Measurements from ENCODE around the gene CD5L. TPM values are rescaled to one million over a fixed set of nuclear protein-coding genes. Genes with fewer than 3 reads are reported as not detected.

CD5L gene
- total RNA-seq, 1 experiment from 2014 or later = not detected

- Histone ChIP-seq H2AFZ (no peak overlapping the region), H3K79me2 (ENCODE audit: low read depth) (no peaks in the 10 kb centered on the region), H3K36me3 (ENCODE audit: low read depth) (no peaks in the 10 kb centered on the region), H4K20me1 (ENCODE audit: insufficient read depth) (no peaks in the 10 kb centered on the region), H3F3A (ENCODE audit: insufficient read depth, low read depth) (no peaks in the 10 kb centered on the region), H3K27ac (no peak overlapping the region), H3K4me2 (no peak overlapping the region), H3K4me3 (no peak overlapping the region), H3K9me2 (ENCODE audit: insufficient read depth) (no peaks in the 10 kb centered on the region; the same call in 1 of the 2 replicates), H3K9me3 (ENCODE audit: insufficient read depth, low read depth) (no peaks in the 10 kb centered on the region), H3K27me3 (ENCODE audit: insufficient read depth, low read depth) (peaks cover 20% of the 10 kb centered on the region), H3K4me1 (replicated peaks; ENCODE audit: insufficient read depth) (no peaks in the 10 kb centered on the region)
- CTCF ChIA-PET = no interaction called here
- intact Hi-C loops (cut with micrococcal nuclease; ENCODE audit: unreplicated experiment) = no loop called here
- DNase-seq = no peak
- no peak for TF ChIP-seq EZH2 (IDR thresholded peaks at IDR 0.05; ENCODE audit: low read depth)
- no peak for TF ChIP-seq CTCF (conservative IDR thresholded peaks at IDR 0.05)
- POLR2A ChIA-PET (ENCODE audit: unreplicated experiment) = no interaction called here
- no TSS peak for BruUV-seq (replicated peaks)
Observed at GRCh38 chr1:157799996-157800395, 41.6 kb downstream of the CD5L start.

GRCh38 chr1:157798211-157798610 is 43.4 kb downstream of the CD5L start:
- no peaks in the 10 kb centered on the region for H3K9me3 ChIP-seq (ENCODE audit: insufficient read depth, low read depth)
- CTCF ChIA-PET = no interaction called here

GRCh38 chr1:157785248-157785647 is 56.4 kb downstream of the CD5L start:
- Histone ChIP-seq H3K4me2 (no peak overlapping the region), H3K27ac (no peak overlapping the region), H3K79me2 (ENCODE audit: low read depth) (no peaks in the 10 kb centered on the region), H3K9me2 (ENCODE audit: insufficient read depth) (no peaks in the 10 kb centered on the region; the same call in 1 of the 2 replicates), H3K9me3 (ENCODE audit: insufficient read depth, low read depth) (no peaks in the 10 kb centered on the region), H3K27me3 (ENCODE audit: insufficient read depth, low read depth) (no peaks in the 10 kb centered on the region), H2AFZ (no peak overlapping the region), H3F3A (ENCODE audit: insufficient read depth, low read depth) (no peaks in the 10 kb centered on the region), H3K36me3 (ENCODE audit: low read depth) (no peaks in the 10 kb centered on the region), H3K4me3 (no peak overlapping the region), H3K4me1 (replicated peaks; ENCODE audit: insufficient read depth) (no peaks in the 10 kb centered on the region), H4K20me1 (ENCODE audit: insufficient read depth) (no peaks in the 10 kb centered on the region)
- no peak for DNase-seq
- POLR2A ChIA-PET (ENCODE audit: unreplicated experiment) = no interaction called here
- intact Hi-C loops (cut with micrococcal nuclease; ENCODE audit: unreplicated experiment) = no loop called here
- TF ChIP-seq CTCF (conservative IDR thresholded peaks at IDR 0.05) = no peak
- TF ChIP-seq EZH2 (IDR thresholded peaks at IDR 0.05; ENCODE audit: low read depth) = no peak
- CTCF ChIA-PET = no interaction called here
- BruUV-seq (replicated peaks) = no TSS peak

More at GRCh38 chr1:157798211-157798610, 43.4 kb downstream of the CD5L start:
- Histone ChIP-seq H2AFZ (no peak overlapping the region), H3F3A (ENCODE audit: insufficient read depth, low read depth) (no peaks in the 10 kb centered on the region), H4K20me1 (ENCODE audit: insufficient read depth) (no peaks in the 10 kb centered on the region), H3K4me2 (no peak overlapping the region), H3K36me3 (ENCODE audit: low read depth) (no peaks in the 10 kb centered on the region), H3K4me3 (no peak overlapping the region), H3K27me3 (ENCODE audit: insufficient read depth, low read depth) (peaks cover 16% of the 10 kb centered on the region), H3K79me2 (ENCODE audit: low read depth) (no peaks in the 10 kb centered on the region), H3K27ac (no peak overlapping the region), H3K4me1 (replicated peaks; ENCODE audit: insufficient read depth) (no peaks in the 10 kb centered on the region), H3K9me2 (ENCODE audit: insufficient read depth) (no peaks in the 10 kb centered on the region; the same call in 1 of the 2 replicates)
- intact Hi-C loops (cut with micrococcal nuclease; ENCODE audit: unreplicated experiment) = no loop called here
- BruUV-seq (replicated peaks) = no TSS peak
- POLR2A ChIA-PET (ENCODE audit: unreplicated experiment) = no interaction called here
- TF ChIP-seq EZH2 (IDR thresholded peaks at IDR 0.05; ENCODE audit: low read depth) (no peak), CTCF (conservative IDR thresholded peaks at IDR 0.05) (no peak)
- DNase-seq = no peak
